GM18868 (cell line): ENCODE data around the gene NFIA.

Source experiments
- ATAC-seq: cut with Tn5 transposase; IDR thresholded peaks from one replicate; pipeline ENCODE4 v1.9.1; 2021; ENCODE audit warnings: mild to moderate bottlenecking, moderate library complexity; ENCODE audit not compliant: unreplicated experiment

NFIA gene

GRCh38 chr1:61445269-61445825 is 363.0 kb downstream of the NFIA start:
- ATAC-seq: no peak

DNA sequence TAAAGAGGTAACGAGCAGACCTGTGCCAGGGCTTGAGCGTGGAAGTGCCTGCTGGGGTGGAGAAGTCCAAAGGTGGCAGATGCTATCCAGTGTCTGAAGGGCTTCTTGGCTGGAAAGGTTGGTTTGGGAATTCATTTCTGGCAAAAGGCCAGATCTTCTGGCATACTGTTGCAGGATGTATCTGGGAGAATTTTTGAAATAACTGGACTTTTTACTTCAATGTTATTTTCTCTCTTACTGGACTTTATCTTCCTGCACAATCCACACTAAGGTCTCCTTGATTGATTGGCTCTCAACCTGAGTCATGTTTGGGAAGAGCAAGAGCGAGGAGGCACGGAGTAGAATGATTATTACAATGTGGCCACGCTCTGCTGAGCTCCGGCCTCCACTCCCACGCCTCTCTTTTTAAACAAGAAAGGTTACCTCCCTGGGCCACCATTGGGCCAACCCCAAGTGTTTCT is 364.2 kb downstream of the NFIA start:
- no peak for ATAC-seq

- no peak for ATAC-seq
Observed at GRCh38 chr1:61447106-61447967, 365.0 kb downstream of the NFIA start.

GRCh38 chr1:61447968-61448430 is 365.6 kb downstream of the NFIA start:
- ATAC-seq: no peak

DNA sequence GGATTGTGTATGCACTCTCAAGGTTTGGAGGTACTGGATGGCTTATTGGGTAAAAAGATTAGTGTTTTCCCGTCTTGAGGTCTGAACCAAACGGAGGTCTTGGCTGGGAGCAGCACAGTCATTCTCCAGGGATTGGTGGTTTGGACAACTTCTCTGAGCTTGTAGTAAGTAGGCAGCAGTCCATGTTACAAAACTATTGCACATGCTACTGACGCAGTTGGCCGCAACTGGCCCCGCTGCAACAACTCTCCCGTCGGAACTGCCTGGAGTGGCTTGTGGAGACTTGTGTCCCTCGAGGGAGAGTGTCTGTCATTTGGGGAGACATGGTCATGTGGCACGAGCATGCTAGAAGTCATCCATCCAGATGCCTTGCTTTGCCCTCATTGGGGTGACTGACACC is 366.6 kb downstream of the NFIA start:
- no peak for ATAC-seq

DNA sequence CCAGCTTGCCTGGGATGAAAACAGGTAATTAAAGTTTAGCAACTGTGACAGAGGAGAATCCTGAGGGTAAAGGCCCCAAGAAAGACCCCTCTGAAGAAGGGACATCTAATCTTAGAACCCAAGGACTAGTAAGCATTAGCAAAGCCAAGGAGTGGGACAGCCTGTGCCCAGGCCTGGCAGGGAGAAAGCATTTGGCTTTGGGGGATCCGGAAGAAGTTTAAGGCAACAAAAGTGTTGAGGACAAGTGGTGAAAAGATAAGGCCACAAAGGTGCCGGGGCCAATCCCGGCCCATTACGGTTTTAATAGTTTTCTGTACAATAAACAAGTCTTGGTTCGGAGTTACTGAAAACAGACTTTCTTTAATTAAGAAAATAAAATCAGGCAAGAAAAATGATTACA is 367.0 kb downstream of the NFIA start:
- no peak for ATAC-seq

GRCh38 chr1:61450454-61450853 is 368.1 kb downstream of the NFIA start:
- no peak for ATAC-seq

- no peak for ATAC-seq
Observed at GRCh38 chr1:61450872-61451571, 368.7 kb downstream of the NFIA start.

GRCh38 chr1:61451572-61451968 is 369.2 kb downstream of the NFIA start:
- ATAC-seq: no peak

DNA sequence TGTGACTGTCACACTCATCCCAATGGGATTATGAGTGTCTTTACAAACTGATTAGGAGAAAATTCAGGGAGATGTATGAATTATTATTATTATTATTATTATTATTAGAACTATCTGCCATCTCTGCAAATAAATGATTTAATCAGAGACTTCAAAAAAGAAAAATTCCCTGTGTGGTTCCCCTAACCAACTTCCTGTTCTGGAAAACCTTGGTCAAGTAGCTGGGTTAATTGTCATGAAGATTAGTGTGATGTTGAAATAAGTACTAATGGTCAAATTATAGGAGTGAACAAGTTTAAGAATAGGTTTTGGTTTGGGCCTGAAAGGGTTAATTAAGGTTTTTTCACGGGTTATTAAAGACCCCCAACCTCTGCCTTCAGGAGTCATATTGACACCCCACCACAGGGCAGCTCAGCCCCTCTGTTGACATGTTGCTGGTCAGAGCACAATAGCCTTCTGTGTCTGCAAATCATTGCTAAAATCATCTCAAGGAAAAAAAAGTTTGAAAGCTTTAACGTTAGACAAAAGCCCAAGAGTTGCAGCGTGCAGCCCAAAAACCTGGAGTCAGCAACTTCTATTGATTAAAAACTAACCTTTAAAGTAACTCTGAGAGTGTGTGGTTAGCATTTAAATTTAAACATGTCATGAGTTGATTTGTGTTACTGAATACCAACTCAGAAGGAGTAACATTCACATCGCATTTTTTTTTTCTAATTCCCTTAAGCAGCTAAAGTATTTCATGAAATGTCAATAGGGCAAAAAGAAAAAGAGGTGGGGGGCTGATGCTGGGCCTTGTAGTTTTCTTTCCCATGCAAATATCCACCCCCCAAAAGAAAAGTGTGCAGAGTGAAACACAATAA is 370.0 kb downstream of the NFIA start:
- no peak for ATAC-seq

GRCh38 chr1:61453111-61453961 is 371.0 kb downstream of the NFIA start:
- ATAC-seq: peak; percentile 96

GRCh38 chr1:61455400-61455799 is 373.0 kb downstream of the NFIA start:
- no peak for ATAC-seq

GRCh38 chr1:61457526-61458040 is 375.2 kb downstream of the NFIA start:
- no peak for ATAC-seq

- no peak for ATAC-seq
Observed at GRCh38 chr1:61459345-61459744, 377.0 kb downstream of the NFIA start.

- ATAC-seq: no peak
Observed at GRCh38 chr1:61460191-61460590, 377.8 kb downstream of the NFIA start.

GRCh38 chr1:61461406-61462384 is 379.3 kb downstream of the NFIA start:
- no peak for ATAC-seq

DNA sequence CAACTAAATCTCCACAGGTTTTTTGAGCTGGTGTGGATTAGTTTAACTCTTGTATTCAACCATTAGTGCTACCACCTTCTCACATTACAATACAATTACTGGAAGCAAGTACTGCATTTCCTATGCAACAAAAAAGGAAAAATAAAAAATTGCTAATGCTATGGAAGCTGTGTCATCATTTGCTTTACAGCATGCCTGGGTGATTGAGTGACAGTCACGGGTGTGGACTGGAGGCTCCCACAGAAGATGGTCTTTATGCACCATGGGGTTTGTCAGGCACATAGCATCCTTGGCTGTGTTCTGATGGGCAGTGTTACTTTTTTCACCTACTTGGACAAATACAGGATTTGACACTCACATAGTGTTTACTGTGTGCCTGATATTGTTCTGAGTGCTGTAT is 380.3 kb downstream of the NFIA start:
- no peak for ATAC-seq

DNA sequence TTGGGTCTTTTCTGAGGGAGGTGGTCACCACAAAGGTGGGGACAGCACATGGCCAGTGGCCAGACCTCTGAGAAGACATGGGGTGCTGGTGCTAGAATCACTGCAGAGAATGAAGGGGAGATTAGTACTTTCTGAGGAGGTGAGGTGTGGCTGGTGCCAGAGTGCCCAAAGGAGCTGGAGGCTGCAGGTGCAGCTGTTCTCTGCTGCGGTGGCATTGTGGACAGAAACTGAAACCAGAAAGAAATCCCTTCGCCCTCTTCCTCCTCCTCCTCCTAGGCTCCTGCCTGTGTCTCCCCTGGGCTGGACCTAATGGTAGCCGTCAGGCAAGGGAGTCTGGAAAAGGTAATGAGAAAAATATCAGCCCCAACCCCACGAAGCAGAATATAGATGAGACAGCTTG is 380.9 kb downstream of the NFIA start:
- ATAC-seq: no peak
